LNCAP (cell line): ENCODE measurements around the gene CCDC40.

Source experiments
- TF ChIP-seq, protein P1 (sequence below): fragments of 450-650 bp; IDR thresholded peaks from 2 replicates; pipeline ENCODE4 v1.5.1; 2017; ENCODE audit warnings: mild to moderate bottlenecking

CCDC40 gene

GRCh38 chr17:80112471-80113032, 76.1 kb downstream of the CCDC40 start:
- TF ChIP-seq, protein P1, sequence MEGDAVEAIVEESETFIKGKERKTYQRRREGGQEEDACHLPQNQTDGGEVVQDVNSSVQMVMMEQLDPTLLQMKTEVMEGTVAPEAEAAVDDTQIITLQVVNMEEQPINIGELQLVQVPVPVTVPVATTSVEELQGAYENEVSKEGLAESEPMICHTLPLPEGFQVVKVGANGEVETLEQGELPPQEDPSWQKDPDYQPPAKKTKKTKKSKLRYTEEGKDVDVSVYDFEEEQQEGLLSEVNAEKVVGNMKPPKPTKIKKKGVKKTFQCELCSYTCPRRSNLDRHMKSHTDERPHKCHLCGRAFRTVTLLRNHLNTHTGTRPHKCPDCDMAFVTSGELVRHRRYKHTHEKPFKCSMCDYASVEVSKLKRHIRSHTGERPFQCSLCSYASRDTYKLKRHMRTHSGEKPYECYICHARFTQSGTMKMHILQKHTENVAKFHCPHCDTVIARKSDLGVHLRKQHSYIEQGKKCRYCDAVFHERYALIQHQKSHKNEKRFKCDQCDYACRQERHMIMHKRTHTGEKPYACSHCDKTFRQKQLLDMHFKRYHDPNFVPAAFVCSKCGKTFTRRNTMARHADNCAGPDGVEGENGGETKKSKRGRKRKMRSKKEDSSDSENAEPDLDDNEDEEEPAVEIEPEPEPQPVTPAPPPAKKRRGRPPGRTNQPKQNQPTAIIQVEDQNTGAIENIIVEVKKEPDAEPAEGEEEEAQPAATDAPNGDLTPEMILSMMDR: no peak

GRCh38 chr17:80113033-80113484, 76.6 kb downstream of the CCDC40 start:
- TF ChIP-seq, protein P1: no peak

GRCh38 chr17:80114758-80115157, 78.3 kb downstream of the CCDC40 start:
- TF ChIP-seq, protein P1: no peak

- TF ChIP-seq, protein P1: no peak
Observed at GRCh38 chr17:80115159-80115558, 78.7 kb downstream of the CCDC40 start.

GRCh38 chr17:80116276-80116920, 80.0 kb downstream of the CCDC40 start:
- TF ChIP-seq, protein P1: no peak

DNA sequence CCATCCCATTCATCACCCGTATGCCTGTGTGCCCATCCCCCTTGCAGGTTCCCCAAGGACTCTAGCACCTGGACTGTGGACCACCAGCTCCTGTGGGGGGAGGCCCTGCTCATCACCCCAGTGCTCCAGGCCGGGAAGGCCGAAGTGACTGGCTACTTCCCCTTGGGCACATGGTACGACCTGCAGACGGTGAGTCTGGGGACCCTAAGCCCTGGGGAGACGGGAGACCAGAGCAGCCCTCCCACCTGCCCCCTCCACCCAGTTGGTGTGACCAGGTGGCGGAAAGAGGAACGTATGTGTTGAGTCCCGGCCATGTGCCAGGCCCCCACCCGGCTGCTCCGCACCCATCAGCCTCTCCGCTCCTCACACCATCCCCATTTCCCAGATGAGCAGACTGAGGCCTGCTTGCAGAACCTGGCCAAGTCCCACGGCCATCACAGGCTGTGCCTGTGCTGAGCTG, 80.5 kb downstream of the CCDC40 start:
- TF ChIP-seq, protein P1: no peak

GRCh38 chr17:80117491-80118401, 81.3 kb downstream of the CCDC40 start:
- TF ChIP-seq, protein P1: no peak
